ENCODE measurements around the gene VTA1.

GRCh38 chr6:142155091-142155490, 8.0 kb downstream of the VTA1 start:
- TF ChIP-seq CTCF (IDR thresholded peaks at IDR 0.05 in 2 of 3, conservative IDR thresholded peaks at IDR 0.05 in 1 of 3; ENCODE audit: borderline replicate concordance in 1 of 3, insufficient read depth in 1 of 3, low read depth in 2 of 3, low read length in 2 of 3) (no peak), EZH2 (IDR thresholded peaks at IDR 0.05) (no peak), MAX (IDR thresholded peaks at IDR 0.05) (no peak), SIN3A (IDR thresholded peaks at IDR 0.05; ENCODE audit: low read depth) (no peak), POLR2A (IDR thresholded peaks at IDR 0.05; ENCODE audit: borderline replicate concordance, extremely low read depth, insufficient read depth, insufficient read length) (no peak)

Measured in HCT116 (cell line).